NK-92 treated with Interleukin-12 subunit alpha and Interleukin-12 subunit beta, amount 100 ng/mL, for 24 hours (cell line): Measurements from ENCODE around the gene SEMA6A.

Experiments used
- DNase-seq: peaks from one replicate; lab custom pipeline; 2025; lab: John Stamatoyannopoulos, UW

Gene SEMA6A

DNA sequence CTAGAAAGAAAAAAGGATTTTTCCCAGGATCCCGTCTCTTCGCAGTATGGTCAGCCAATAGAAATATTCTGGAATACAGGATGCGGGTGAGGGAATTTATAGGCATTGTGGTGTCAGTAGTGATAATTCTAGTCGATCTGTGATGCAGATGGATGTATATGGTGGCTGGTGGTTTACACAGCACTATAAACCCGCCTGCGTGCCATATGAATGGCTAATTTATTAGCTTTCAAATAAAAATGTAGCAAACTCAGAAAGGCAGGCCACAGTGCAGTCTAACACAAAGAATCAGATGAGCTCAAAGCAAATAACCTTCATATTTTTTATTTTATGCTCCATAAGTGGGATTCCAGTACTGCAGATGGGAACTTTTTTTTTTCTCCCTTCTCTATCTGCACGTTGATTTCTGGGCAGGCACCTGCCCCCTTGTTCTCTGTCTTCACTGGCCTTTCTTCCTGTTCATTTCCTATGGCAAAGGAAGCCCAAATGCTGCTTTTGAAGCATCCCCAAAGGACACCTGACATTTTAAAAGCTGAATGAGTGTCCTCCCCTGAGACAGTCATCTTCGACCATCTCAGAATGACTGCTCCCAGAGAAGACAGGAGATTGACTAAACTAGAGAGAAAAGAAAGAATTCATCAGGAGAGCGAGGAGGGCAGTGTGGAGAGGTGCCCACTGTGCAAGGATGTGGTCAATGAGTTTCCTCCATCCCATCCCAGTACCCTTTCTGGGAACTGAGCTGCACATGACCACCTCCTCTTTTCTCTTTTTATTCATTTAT is 52.1 kb downstream of the SEMA6A start:
- no peak for DNase-seq

DNA sequence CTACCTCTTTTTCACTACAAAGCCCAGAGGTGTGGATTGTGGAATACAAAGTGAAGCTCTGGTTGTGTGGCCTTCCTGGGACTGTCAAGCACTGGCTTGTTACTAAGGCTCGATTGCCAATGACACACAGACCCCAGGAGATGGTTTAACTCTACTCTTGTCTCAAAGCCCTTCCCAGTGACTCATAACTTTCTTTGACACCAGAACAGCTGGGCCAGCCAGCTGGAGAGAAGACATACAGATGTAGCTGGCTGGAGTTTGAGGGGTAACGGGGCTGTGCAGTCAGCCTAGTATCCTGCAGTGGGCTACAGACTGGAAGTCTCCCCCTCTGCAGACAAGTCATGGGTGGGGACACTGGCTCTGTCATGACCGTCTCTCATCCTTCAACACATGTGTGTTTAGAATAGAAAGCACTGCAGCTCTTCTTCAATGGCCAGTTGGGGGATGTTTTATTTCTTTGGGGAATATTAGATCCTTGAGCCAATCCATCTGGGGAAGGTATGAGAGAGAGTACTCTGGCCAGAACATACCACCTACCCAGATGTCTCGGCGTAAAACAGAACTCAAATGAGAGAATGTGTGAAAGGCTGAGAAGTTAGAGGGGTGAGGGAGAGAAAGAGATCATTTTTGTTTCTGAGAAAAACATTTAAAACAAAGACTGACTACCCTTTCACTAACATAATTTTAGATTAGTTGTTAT is 53.3 kb downstream of the SEMA6A start:
- no peak for DNase-seq

DNA sequence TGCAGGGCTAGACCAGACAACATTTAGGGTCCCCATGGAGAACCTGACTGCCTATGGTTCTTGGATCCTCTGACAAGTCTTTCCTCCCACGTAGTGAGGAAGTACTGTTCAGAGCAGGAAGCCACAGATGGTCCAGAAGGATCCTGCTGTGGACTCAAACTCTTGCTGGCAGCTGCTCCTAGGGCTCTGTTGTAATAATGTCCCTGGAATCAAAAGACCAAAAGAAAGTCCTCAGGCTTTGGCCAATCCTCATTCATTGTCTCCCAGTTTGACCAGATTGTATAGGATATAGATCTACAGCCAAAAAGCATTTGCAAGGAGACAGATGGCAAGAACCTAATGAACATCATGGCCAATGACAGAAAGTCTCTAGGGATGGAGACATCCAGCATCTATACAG is 53.9 kb downstream of the SEMA6A start:
- no peak for DNase-seq

DNA sequence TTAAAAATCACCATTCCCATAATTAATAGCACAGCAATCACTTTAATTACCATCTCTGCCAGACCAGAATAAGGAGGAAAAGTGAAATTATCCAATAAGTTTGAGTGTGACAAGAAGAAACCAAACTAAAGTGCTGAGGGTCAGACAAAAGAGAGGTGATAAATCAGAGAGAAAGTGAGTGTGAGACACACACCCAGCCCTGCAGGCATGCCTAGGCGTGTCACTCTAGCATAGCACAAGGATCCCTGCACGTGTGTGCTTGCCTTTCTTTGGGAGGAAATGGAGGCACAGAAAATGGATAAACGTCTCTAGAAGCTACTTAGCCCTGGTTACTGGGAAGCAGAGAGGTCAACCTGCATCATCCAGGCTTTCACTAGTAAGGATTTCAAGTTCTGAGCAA is 56.2 kb downstream of the SEMA6A start:
- DNase-seq = no peak

DNA sequence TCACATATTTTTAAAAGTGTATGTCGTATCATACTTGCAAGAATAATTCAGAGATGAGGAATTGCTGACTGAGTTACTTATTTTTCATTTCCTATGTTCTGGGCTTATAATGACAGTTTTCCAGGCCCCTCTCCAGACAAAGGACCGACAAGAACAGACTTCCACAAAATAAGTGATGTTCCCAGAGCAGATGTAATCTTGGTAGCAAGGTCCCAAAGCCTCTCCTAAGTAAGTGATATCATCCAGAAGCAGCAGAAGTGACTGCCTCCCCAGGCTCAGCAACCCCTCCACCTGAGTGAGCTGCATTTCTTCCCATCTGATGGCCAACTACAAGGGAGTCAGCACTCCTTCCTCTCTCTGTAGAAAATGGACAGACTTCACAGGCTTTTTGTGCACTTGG is 57.1 kb downstream of the SEMA6A start:
- no peak for DNase-seq

DNA sequence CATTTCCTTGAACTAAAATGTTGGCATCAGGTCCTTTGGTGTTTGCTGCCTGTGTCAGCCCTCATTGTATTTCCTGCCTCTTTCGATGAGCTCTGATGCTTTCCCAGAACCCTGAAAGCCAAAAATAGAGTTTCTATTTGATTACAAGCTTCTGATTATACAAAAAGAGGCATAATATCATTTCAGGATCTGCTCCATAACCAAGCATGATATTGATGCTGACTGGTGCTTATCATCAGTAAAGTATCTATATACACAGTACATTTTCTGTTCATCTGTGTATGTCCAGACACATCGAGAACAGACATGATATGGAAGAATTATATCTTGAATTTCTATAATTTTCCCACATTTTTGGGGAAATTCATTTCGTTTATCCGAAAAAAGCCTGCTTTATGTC is 58.6 kb downstream of the SEMA6A start:
- no peak for DNase-seq

DNA sequence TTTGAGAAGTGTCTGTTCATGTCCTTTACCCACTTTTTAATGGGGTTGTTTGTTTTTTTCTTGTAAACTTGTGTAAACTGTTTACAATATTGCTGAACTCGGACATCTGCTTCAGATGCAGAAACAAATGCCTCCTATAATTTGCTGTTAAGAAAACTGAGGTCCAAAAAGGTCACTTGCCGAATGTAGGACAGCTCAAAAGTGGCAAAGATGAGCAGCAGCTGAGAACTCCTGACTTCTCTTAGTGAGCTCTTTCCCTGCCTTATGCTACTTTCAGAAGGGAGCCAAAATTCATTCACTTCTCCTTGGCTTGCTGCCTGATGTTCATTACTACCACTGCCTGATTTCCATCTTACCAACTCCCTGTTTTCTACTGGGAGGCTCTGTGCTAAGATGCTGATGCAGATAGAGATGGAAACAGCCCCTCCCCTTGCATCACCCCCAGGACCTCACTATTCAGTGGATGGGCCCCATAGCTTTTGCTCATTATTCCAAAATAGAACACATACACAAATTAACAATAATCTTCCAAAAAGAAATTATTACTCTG is 60.1 kb downstream of the SEMA6A start:
- no peak for DNase-seq

DNA sequence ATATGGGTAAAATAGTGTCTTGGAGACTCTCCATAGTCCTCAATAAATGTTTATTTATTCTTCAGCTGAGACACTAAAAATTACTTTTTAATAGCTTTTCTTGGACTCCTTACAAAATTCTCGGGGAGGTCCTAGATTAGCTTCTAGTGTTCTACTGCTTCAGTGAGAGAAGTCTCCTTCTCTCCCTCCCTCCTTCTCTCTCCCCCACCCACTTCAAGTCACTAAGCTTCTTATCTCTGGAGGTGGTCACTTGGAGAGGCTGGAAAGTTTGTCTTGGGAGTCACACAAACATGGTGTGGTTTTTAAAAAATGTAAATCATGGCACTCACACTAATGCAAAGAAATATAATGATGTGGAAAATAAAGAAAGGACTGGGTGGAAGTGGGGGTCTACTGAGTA is 64.1 kb downstream of the SEMA6A start:
- DNase-seq = no peak

DNA sequence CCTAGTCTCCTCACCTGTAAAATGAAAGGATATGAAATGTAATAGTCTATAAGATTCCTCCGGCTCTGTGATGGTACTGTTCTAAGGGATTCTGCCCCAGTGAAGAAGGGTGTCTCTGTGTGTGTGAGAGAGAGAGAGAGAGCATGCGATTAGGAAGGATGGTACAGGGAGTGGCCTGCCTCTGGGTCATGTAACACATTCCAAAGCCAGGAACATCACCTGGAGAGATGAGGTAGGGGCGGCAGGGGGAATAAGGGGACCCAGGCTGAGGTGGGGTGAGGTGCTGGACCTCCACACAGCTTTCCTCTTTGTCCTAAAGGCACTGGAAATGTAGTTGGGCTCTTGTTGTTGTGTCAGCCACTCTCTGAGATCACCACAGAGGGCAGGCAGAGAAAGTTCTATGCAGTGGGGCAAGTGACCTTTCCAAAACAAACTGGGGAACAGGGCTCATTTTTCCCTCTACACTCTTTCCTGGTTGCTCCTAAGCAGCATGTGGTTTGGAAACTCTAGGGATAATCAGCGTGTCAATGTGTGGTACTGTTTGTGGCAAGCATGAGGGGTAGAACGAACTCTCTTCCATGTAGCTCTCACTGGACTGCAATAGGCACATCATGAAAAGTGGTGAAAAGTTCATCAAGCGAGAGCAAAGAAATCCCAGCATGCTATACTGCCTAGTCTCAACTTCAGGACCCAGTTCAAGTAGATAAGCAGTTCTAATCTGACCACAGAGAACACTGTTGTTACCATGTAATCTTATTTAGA is 65.0 kb downstream of the SEMA6A start:
- DNase-seq = no peak

DNA sequence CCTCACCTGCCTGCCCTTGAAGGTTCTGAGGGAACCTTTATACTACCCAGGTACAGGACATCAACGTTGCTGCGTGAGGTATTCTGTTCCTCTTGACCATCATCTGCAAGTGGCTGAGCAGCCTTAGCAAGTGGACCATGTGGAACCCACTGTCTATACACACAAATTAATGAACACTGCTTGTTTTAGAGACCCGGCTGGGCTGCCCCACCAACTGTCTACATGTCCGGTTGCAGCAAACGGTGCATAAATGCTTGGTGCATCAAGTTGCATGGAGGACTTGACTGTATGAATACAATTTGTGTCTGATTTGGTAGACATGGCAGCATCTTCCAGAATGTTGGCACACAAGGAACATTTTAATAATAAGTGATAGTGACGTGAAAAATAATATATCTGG is 65.8 kb downstream of the SEMA6A start:
- no peak for DNase-seq

DNA sequence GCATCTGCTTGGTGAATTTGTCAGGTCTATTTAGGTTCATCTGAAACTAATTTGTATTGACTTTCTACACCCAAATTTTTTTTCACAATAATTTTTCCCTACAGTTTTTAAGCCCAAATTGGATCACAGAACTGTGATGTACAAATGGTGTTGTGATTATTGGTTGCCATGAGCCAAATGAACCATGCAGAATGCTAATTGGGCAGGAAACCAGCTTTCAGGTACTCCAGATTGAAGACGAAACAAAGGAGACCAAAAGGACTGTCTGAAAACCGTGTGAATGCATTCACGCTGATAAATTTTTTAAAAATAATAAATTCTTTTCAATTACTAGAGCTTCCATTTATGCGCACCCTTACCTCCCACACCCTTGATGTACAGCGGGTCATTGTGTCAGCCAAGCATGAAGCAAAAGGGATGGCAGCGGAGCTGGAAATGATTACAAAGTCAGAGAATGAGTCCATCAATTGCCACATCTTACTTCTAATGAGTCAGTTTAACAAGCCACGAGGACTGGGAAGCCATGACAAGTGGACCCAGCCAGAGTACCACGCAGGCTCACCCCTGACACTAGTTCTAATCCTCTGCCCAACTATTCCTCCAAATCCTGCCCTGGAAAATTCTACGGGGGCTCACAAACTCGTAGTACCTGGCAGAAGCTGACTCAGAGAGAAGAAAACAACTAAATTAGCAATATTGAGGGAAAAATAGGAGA is 66.5 kb downstream of the SEMA6A start:
- DNase-seq = no peak

DNA sequence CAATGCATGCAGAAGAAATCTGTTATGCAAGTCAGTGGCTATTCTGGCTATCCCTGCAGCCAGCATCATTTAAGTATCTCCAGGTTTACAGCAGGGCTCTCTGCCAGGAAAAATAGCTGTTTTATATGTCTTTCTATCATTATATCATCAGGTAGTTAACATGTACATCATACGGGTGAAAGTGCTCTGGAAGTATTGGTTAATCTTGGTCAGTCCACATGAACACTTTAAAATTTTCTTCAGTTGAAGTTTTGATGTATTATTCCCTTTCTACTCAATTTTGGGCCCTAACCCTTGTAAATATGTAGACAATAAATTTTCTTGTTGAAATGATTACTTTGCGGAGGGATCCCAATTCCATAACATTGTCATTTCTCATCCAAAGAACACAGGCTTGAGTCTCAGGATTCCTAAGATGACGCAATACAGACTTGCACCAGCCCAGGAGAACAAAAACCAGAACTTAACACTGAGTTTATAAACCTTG is 67.5 kb downstream of the SEMA6A start:
- DNase-seq = no peak

DNA sequence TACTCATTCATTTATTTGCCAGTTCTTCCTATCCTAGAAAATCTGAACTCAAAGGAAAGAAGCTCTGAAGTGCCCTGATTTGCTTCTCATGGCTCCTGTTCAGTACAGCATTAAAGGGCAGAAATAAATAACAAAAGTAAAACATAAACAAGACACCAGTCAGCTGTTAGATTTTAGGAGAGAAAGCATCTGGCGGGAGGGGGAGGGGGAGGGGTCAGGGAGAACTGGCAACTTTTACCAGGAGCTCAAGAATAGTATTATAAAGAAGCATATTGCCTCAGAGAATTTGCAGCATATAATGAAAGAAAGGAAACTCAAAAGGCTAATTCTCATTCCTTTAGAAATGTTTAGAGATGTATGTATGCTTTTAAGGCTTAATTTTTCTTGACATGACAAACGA is 68.1 kb downstream of the SEMA6A start:
- no peak for DNase-seq

DNA sequence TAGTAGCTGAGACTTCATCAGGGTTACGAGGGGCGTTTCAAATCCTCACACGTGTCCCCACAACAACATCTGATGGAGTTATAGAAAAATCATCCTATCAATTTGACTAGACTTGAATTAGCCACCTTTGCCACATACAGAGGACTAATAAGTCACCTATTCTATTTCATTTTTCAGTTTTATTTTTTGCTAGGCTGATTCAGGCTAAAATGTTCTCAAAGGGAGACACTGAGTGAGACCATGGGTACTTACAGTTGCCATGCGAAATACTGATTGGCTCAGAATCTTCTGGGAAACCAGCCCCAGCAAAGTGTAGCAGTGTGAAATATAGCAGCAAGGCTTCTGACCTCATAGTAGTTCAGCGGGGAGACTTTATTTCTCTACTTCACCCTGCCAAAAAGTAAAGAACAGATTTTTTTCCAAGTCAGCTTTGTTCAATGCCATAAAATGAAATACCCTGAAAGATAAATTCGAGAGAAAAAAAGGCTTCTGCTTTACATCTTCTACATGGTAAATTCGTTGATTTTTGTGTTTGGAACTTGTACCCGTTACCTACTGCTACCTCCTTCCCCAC is 69.9 kb downstream of the SEMA6A start:
- no peak for DNase-seq

DNA sequence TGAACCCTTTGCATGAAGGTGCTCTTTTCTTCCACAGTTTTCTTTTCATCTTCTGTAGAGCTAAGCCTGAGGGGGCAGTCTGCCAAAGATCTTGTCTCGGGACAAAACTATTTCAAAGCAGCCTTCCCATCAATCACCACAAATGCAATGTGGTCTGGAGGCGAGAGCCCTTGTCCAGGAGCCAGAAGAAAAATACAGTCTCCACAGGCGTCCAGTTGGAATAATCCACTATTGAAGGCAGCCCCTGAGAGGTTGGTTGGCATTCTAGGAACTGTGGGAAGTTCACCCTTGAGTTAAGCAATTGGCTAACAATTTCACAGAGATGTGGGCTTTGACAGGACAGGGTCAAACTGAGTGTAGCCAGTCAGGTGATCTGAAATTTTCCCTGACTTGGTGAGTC is 72.0 kb downstream of the SEMA6A start:
- DNase-seq = no peak

DNA sequence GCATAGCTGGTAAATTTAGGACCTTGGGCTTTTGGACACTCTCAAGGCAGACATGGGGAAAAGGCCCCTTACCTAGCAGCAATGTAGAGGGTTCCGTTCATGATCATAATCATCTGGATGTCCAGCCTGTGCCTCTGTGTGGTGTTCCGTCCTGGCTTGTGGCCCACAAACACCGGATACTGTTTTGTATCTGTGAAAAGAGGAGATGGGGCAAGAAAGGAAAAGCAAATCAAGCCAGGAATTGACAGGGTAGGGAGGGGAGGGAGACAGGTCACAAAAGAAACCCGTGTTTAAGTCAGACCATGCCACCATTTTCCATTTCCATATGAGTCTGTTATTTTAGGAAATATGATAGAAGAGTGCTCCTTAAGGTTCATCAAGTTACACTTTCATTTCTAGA is 72.5 kb downstream of the SEMA6A start:
- no peak for DNase-seq

DNA sequence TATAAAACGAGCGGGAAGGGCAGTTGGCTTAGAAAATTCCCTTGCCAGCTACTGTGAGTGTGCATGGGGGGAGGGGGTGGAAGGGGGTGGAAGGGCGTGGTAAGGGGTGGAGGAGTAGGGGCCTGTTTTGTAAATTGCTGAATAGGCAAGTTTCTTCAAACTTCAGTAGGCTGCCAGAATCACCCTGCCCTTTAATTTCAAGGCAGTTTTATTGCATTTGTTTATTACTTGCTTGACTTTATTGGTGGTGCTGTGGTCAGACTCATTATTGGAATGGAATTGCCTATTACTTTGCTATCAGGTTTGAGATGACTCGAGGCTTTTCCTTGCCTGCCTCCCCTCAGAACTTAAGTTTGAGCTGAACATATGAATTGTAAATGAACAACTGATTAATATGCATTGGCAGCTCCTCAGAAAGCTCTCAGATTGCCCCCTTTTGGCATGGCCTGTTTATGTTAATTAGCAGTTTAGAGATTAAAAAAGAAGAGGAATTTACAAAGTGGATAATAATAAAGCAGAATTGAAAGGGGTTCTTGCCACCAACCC is 76.0 kb downstream of the SEMA6A start:
- DNase-seq = no peak

DNA sequence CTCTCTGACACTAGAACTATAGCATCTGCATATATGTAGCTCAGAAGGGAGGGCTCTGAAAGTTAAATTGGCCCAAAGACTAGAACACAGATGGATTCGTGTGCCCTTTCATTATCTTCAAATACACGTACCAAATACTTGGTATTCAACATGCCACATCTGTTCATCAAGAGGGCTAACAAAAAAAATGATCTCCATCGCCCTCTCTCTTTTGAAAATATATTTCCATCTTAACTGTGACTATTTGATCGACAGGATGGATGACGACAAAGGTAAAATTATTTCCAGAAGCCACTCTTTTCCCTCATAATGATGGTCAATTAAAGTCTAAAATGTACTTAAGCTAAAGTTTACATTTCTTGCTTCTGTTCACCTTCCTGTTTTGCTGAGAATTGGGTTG is 77.0 kb downstream of the SEMA6A start:
- no peak for DNase-seq

DNA sequence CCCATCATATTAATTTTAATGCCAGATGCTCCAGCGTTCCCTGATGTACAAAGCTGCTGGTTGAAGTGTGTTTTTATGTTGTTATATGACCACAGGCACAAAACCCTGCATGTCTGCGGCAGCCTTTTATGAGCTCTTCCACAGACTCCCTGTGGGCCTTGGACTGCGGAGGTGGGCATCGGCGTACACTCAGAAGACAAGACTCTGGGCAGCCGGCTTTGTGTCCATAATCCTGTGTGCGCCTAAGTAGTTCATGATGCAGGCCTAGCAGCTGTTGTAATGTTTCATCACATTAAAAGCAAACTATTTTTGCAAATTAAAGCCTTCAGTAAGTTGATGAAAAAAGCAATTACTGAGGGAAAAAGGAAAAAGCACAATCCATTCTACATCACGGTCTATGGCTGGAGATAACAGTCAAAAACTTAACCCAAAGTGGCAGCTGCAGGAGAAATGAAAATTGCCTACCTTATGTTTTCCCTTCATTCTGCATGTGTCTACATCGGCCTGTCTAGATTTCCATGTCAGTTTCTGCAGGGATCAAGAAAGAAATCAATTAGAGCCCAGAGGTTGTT is 78.8 kb downstream of the SEMA6A start:
- DNase-seq = no peak

DNA sequence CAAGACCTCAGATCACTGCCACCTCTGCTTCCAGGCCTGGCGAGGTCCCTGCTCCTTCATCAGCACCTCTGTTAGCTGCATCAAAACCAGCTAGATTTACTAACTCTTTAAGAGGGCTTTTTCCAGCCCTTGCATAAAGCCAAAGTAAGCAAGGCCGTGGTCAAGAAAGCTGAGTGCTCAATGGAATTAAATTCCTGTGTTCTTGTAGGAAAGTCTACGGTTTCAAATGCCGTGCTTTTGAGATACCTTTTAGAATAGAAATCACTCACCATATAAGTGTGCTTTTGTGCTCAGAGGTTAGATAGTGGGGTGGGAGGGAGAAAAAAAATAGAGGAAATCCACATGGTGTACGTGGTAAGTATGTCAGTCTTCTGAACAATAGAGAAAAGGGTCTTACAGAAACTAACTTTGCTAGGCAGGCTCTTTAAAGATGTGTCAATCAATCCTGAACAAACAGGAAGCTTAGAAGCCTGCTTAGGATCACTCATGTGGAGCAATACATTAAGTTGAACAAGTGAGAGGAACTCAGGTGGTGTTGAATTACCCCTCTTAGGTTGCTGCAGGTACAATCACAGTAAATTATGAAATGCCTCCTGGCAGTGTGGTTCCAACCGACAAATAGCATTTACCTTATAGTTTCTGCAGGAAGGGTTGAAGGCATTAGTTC is 79.7 kb downstream of the SEMA6A start:
- no peak for DNase-seq
